ENCODE measurements around the gene ZBTB45.

GRCh38 chr19:58518256-58519086, 1.1 kb downstream of the ZBTB45 start:
- TF ChIP-seq FOS (IDR thresholded peaks at IDR 0.05; ENCODE audit: borderline replicate concordance, insufficient read depth, low read length) (no peak), CTCF (IDR thresholded peaks at IDR 0.05; ENCODE audit: extremely low read depth in 1 of 2, insufficient read depth in 1 of 2, low read depth in 1 of 2, low read length in 2 of 2) (no peak), POLR2A (IDR thresholded peaks at IDR 0.05; ENCODE audit: low read depth, low read length) (no peak), EZH2 (IDR thresholded peaks at IDR 0.05; ENCODE audit: borderline replicate concordance, low read depth, low read length, severe bottlenecking) (no peak), POLR2AphosphoS5 (IDR thresholded peaks at IDR 0.05; ENCODE audit: insufficient read depth, low read depth, low read length) (no peak), MYC (IDR thresholded peaks at IDR 0.05; ENCODE audit: low read depth, low read length) (no peak), JUN (IDR thresholded peaks at IDR 0.05; ENCODE audit: borderline replicate concordance, insufficient read depth, insufficient read length, low read depth) (no peak), GATA2 (IDR thresholded peaks at IDR 0.05; ENCODE audit: insufficient read depth, insufficient read length, low read depth, low read length) (no peak)
